ENCODE measurements around the gene SDCBP2.

Gene SDCBP2

DNA sequence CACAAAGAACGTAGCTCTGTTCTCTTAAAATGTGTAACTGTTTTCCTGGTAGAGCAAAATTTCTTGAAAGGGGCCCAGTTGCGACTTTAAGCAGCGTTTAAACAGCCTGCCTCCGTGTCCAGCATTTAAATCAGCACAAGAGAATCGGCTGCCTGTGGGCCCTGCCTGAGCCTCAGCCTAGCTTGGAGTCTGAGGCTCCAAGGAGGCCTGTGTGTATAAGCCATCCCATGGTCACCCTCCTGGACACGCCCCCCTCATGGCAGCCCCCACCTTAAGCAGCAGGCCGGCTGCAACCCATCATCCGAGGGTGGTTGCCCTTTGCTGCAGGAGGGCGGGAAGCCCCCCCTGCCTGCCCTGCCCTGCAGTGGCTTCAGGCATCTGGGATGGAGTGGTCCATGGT lies 18.9 kb downstream of the SDCBP2 start:
- DNase-seq = no peak

- no peak for DNase-seq
Observed at GRCh38 chr20:1309439-1309847, 19.5 kb downstream of the SDCBP2 start.

DNA sequence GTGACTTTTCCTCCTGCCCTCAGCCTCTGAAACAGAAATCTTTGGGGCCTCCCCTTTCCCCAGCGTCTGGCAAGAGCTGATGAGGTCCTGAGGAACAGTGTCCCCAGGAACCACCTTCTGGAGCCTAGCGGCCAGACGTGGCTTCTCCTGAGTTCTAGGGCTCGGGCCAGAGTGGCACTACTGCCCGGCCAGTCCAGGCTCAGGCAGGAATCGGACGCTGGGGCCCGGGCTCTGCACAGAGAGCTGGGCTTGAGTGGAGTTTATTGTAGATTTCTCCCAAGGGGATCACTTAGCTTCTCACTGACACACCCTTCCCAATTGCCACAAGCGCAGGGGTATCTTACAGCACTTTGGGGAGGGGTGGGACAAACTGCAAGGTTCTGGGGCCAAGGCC lies 20.2 kb downstream of the SDCBP2 start:
- DNase-seq = no peak

- DNase-seq = no peak
Observed at GRCh38 chr20:1308067-1308701, 20.8 kb downstream of the SDCBP2 start.

GRCh38 chr20:1307571-1307971 lies 21.4 kb downstream of the SDCBP2 start:
- no peak for DNase-seq

DNA sequence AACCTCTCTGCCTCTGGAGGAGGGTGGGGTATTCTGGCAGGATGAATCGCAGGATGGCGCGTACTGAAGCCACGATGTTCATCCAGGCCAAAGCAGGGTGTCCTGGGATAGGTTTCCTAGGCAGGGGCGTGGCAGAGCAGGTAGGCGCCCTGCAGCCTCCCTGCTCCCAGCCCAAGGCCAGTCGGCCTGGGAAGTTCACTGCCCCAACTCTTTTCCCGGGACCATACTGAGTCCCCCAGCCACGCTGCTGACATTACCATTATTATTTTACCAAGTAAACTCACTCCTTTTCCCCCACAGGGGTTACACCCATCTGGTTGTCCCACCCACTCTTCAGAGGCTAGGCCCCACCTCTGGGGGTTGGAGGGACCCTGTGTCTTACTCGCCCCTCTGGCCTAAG lies 21.8 kb downstream of the SDCBP2 start:
- DNase-seq = no peak

DNA sequence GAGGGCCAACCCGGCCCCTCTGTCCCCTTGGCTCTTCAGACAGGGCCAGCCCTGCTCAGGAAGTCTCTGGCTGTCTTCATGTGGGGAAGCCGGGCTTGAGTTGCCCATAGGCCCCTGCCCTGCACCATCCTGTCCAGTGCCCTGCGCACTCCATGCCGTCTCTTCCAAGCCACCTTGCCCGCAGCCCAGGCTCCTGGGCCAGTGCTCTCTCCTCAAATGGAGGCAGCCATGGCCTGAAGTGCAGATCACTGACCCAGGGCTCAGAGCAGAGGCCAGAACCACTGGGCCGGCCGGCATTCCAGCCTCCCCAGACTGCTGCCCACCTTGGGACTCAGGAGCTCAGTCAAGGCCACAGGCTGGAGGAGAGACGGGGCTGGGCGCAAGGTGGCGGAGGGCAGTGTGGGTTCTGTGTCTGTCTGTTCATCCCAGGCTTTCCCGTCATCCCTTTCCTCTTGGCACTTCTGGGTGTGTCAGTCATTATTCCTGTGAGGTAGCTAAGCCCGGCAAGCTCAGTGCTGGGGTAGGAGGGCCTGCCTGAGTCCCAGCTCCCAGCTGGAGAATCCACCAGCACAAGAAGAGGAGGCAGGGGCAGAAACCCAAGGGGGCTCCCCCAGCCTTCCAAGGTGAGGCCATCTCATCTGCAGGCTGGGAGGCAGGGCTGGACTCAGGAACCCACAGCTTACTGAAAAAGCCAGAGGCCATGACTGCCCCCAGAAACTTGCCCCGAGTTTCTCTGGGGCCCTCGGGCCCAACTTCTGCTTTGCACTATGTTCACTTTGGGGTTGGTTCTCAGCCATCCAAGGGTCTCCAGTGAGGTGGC lies 22.4 kb downstream of the SDCBP2 start:
- DNase-seq = no peak

DNA sequence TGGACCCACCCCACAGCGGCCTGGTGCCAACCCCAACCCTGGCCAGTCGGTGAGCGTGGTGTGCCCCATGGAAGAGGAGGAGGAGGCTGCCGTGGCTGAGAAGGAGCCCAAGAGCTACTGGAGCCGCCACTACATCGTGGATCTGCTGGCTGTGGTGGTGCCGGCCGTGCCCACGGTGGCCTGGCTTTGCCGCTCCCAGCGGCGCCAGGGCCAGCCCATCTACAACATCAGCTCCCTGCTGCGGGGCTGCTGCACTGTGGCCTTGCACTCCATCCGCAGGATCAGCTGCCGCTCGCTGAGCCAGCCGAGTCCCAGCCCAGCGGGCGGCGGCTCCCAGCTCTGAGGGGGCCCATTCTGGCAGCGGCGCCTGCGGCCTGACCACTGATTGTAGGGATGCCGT lies 23.2 kb downstream of the SDCBP2 start:
- no peak for DNase-seq

GRCh38 chr20:1304710-1305515 lies 24.0 kb downstream of the SDCBP2 start:
- no peak for DNase-seq

- peak; percentile 83 to 88 for DNase-seq
Observed at GRCh38 chr20:1302685-1303541, 26.0 kb downstream of the SDCBP2 start.

DNA sequence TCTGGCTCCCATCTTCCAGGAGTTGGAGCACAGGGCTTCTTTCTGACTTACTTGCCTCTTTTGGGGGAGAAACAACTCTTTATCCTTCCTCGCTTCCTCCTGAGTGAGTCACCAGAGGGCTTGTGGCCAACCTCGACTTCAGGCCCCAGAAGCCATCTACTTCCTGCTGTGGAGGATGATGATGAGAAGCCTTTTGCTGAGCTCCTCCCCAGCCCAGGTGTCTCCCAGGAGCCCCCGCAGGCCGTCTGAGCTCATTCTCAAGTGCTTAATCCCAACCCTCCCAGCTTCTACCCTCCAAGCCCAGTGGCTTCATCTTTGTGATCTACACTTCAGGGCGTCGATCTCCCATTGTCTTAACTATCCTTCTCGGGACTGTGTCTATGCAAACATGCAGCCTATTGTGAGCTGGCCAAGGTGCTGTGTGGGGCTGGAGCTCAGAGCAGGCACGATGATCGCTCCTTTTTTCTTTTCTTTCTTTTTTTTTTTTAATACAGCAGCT lies 27.9 kb downstream of the SDCBP2 start:
- no peak for DNase-seq

- DNase-seq = no peak
Observed at GRCh38 chr20:1300083-1300840, 28.7 kb downstream of the SDCBP2 start.

GRCh38 chr20:1299522-1299921 lies 29.4 kb downstream of the SDCBP2 start:
- DNase-seq = no peak

- no peak for DNase-seq
Observed at GRCh38 chr20:1298888-1299511, 29.9 kb downstream of the SDCBP2 start.

- DNase-seq = no peak
Observed at GRCh38 chr20:1298166-1298565, 30.8 kb downstream of the SDCBP2 start.

DNA sequence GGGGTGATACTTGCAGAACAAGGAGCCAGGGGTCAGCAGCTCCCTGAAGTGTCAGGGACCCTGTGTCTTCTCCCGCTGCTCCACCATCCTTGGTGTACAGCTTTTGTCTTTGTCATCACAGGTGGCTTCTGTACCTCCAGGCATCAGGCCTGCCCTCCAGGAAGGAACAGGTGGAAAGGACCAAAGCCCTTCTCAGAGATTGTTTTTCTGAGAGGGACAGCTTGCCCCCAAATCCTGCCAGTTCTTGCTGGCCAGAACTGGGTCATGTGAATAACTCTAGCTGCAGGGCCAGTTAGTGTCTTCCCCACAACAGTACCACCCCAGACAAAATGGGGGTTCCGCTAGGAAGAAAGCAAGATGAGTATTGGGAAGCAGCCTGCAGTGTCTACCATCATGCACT lies 31.5 kb downstream of the SDCBP2 start:
- DNase-seq = peak in 1 of 2 experiments; percentile 12

DNA sequence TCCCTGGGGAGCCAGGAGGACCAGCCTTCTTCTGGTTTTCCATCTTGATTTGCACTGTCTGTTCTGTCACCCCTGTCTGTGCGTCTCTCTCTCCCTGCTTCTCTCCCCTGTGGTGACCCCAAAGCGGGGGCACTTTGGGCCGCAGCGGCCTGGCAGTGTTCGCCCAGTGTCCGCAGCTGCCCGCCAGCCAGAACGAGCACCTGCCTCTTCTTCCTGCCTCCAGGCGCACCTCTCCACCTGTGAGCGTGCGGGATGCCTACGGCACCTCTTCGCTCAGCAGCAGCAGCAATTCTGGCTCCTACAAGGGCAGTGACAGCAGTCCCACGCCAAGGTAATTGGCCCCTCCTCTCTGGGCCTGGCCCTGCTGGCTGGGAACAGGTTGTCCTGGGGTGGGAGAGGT lies 32.0 kb downstream of the SDCBP2 start:
- no peak for DNase-seq

DNA sequence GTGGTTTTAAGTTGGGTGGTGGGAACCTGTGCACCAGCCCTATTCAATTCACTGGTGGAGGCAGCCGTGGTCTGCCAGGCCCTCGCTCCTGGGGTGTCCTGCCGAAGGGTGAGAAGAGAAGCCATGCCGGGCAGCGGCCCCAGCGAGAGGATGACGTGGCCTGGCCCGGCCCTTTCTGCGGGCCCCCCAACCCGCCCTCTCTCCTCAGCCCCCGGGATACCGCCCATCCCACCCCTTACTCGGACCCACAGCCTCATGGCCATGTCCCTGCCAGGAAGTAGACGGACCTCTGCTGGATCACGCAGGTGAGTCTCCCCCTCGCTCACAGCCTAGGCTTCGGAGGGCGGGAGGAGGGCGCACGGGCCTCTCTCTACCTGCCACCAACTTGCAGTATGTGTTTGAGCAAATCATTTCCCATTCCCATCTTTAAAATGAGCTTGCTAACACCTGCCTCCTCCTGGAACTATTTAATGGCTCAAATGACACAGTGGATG lies 32.8 kb downstream of the SDCBP2 start:
- DNase-seq = no peak

GRCh38 chr20:1295276-1295930 lies 33.5 kb downstream of the SDCBP2 start:
- no peak for DNase-seq

- DNase-seq = no peak
Observed at GRCh38 chr20:1294497-1294896, 34.4 kb downstream of the SDCBP2 start.
